Activated T-helper 17 cell treated with anti-CD3 and anti-CD28 coated beads, Interleukin-2, amount 50 U/mL, for 72 hours (primary cell): ENCODE results near the gene NCF4. TPM values are rescaled to one million over a fixed set of nuclear protein-coding genes. Genes with fewer than 3 reads are reported as not detected.

Experiments
- ATAC-seq: fragments of 150-1000 bp; cut with Tn5 transposase; replicated peaks from 2 replicates; pipeline ENCODE4 v1.10.0; 2021; ENCODE audit warnings: mild to moderate bottlenecking, moderate library complexity
- H3K27ac Mint-ChIP-seq: one replicate; pipeline ENCODE4 v1.8.0; 2022; ENCODE audit warnings: mixed read lengths
- H3K27me3 Mint-ChIP-seq: one replicate; pipeline ENCODE4 v1.8.0; 2022; ENCODE audit warnings: mixed read lengths
- H3K36me3 Mint-ChIP-seq: one replicate; pipeline ENCODE4 v1.8.0; 2022; ENCODE audit warnings: low read depth, mild to moderate bottlenecking, mixed read lengths
- H3K4me1 Mint-ChIP-seq: one replicate; pipeline ENCODE4 v1.8.0; 2022; ENCODE audit warnings: mixed read lengths
- H3K4me3 Mint-ChIP-seq: one replicate; pipeline ENCODE4 v1.8.0; 2022; ENCODE audit warnings: mild to moderate bottlenecking, mixed read lengths
- H3K9me3 Mint-ChIP-seq: one replicate; pipeline ENCODE4 v1.8.0; 2022; ENCODE audit warnings: mixed read lengths
- total RNA-seq, 2 donors: library from RNA; stranded (reverse); gene quantifications; one replicate each; pipeline ENCODE4 v1.2.3, GENCODE V29; 2022

Gene NCF4
- total RNA-seq, 2 donors from 2014 or later = 40.6 to 60.1 TPM

DNA sequence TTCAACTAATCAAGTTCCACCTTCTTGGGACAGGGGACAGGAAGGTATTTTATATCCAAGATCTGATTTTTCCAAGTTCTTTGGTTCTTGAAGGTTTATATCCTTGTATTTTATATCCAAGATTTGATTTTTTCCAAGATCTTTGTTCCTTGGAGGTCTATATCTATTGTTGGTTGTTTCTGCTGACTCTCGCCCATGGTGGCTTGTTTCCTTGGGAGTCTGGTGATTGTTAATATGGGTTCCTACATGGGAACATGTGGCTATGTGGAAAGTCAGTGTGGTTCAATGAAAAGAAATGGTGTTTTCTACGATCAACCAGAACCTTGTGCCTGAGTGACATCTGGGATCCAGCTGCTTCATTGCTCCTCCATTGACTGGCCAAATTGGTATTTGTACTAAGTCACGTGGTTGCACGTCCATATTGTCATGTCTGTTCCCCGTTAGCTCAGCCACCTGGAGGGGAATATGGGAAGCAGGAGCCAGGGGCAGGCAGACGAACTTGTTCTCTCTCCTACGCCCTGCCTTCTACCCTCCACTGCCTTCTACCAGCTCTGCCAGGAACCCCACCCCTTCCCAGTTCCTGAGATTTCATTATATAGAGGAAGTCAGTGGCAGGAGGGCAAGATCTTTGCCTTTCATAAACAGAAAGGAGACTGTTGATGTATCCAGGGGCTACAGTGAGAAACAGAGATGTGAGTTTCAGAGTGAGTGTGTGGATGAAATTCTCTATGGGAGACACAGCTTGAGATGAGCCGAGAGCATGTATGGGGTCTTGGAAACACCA is 41.5 kb downstream of the NCF4 start:
- no peak for ATAC-seq
- H3K4me1 Mint-ChIP-seq = peaks cover 22% of the 10 kb centered on the region
- H3K36me3 Mint-ChIP-seq = no peaks in the 10 kb centered on the region
- H3K4me3 Mint-ChIP-seq = peak overlapping the region; percentile 79
- peak overlapping the region; percentile 89 for H3K27ac Mint-ChIP-seq
- no peaks in the 10 kb centered on the region for H3K9me3 Mint-ChIP-seq
- H3K27me3 Mint-ChIP-seq = peaks cover 16% of the 10 kb centered on the region

DNA sequence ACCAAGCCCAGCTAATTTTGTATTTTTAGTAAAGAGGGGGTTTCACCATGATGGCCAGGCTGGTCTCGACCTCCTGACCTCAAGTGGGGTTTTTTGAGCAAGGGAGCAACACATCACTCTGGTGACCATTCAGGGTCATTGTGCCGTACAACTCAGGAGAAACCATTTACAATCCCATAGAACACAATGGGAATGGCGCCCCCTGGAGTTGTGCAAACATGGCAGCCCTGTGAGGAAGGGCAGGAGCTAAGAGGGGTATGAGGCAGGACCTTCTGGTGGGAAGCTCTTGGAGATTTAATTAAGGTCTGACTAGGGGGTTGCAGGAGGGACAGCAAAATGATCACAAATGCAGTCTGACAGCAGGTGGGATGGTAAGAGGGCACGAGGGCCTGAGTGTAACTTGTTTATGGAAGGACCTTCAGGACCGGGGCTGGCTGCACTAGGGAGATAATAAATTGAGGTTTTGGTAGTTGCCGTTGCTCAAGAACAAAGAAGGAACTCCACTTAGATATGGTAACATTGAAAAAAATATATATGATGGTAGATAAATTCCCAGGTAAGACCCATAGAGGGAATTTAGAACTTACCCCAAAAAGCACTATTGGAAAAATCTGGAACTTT is 43.6 kb downstream of the NCF4 start:
- H3K36me3 Mint-ChIP-seq = no peaks in the 10 kb centered on the region
- peaks cover 16% of the 10 kb centered on the region for H3K27me3 Mint-ChIP-seq
- H3K9me3 Mint-ChIP-seq = no peaks in the 10 kb centered on the region
- H3K4me1 Mint-ChIP-seq = peaks cover 17% of the 10 kb centered on the region
- no peak for ATAC-seq
- H3K4me3 Mint-ChIP-seq = no peak overlapping the region
- no peak overlapping the region for H3K27ac Mint-ChIP-seq

DNA sequence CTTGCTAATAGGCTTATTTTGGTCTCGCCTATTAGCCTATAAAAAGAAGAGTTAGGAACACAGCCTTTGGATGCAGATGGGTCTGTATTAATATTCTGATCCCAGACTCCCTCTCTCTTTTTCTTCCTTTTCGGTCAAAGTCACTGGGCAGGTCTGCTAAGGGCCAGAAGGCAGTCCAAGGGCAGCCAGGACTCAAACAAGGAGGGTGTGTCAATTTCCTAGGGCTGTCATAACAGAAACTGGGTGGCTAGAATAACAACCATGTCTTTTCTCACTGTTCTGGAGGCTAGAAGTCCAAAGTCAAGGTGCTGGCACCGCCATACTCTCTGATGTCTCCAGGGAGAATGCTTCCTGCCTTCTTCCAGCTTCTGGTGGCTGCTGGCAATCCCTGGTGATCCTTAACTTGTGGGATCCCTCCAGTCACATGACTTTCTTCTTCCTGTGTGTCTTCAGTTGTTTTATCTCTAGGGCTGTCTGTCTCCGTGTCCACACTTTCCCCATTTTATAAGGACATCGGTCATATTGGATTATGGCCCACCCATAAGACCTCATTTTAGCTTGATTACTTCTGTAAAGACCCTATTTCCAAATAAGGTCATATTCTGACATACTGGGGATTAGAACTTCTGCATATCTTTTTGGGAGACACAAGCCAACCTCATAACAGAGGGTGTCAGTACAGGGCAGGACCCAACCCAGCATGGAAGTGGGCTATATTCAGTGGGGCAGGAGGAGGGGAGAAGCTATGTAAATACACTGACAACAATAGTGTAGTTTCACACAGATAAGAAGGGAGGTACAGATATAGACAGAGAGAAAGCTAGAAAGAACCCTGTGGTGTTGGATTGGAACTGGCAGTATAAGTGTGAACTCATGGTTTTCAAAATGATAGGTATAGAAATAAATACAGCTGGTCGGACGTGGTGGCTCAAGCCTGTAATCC is 46.7 kb downstream of the NCF4 start:
- no peak overlapping the region for H3K27ac Mint-ChIP-seq
- no peak for ATAC-seq
- no peaks in the 10 kb centered on the region for H3K36me3 Mint-ChIP-seq
- H3K9me3 Mint-ChIP-seq = no peaks in the 10 kb centered on the region
- no peak overlapping the region for H3K4me3 Mint-ChIP-seq
- H3K4me1 Mint-ChIP-seq = no peaks in the 10 kb centered on the region
- peaks cover 26% of the 10 kb centered on the region for H3K27me3 Mint-ChIP-seq

DNA sequence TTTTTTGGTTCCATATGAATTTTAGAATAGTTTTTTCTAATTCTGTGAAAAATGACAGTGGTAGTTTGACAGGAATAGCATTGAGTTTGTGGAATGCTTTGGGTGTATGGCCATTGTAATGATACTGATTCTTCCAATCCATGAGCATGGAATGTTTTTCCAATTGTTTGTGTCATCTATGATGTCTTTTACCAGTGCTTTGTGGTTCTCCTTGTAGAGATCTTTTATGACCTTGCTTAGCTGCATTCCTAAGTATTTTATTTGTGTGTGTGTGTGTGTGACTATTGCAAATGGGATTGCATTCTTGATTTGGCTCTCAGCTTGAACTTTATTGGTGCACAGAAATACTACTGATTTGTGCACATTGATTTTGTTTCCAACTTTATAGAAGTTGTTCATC is 49.7 kb downstream of the NCF4 start:
- Mint-ChIP-seq H3K27ac (no peak overlapping the region), H3K4me3 (no peak overlapping the region), H3K27me3 (peaks cover 19% of the 10 kb centered on the region), H3K4me1 (peaks cover 11% of the 10 kb centered on the region), H3K9me3 (no peaks in the 10 kb centered on the region), H3K36me3 (no peaks in the 10 kb centered on the region)
- no peak for ATAC-seq

DNA sequence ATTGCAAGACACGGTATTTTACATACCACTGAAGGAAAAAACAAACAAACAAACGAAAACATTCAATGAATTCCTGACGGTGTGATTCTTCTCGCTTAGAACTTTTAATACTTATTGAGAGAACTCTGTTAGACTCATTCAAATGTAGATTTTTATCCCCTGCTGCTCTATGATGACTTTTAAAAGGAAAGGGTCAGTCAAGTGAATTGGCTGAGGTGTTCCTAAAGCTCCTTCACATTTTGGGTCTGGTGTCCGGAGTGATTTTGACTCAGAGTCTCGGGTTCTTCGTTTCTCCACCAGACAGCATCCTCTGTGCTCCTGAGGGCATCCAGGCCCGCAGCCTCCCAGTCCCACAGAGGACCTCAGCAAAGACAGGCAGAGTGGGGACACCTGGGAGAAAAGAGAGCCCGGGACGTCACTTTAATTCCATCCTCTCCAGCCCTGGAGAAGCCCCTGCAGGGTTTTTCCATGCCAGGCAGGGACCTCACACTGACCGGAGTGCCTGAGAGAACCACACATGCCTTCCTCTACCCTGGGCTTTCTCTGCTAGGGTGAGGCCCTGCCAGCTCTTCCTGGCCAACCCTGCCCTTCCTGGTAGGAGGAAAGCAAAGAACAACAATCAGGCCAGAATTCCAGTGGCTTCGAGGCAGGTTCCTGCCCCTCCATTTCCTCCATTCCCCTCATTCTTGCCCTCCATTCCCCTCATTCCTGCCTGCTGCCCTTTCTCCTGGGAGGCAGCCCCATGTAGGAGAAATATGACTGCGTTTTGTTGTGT is 51.3 kb downstream of the NCF4 start:
- H3K9me3 Mint-ChIP-seq = no peaks in the 10 kb centered on the region
- no peaks in the 10 kb centered on the region for H3K36me3 Mint-ChIP-seq

DNA sequence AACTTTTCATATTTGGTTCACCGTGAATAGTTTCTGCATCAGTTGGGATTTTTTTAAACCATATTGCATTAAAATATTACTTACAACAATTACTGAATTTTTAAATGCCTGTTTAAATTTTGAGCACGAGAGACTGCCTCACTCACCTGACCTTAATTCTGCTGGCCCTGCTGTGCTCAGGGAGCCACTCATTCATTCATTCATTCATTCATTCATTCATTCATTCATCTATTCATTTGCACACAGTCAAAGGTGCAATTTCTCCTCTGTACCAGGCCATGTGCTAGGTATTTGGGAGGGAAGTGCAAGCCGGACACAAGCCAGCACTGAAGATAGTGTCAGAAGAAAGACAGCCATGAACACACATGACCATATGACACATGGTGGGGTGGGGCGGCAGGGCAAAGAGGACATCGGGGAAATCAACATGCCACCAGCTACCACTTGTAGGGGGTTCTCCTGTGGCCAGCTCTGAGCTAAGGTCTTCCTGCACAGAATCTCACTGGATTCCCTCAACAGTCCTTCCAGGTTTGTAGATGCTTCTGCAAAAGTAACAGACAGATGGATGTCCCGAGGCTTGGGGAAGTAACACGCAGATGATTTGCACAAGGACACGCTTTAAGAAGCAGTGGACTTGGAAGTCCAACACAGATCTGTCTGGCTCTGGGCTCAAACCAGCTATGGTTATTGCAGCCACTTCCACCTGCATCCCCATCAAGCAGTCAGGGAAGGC is 52.1 kb downstream of the NCF4 start:
- Mint-ChIP-seq H3K36me3 (no peaks in the 10 kb centered on the region), H3K4me3 (peak overlapping the region; percentile 14), H3K27ac (peak overlapping the region; percentile 74), H3K4me1 (peaks cover 11% of the 10 kb centered on the region), H3K27me3 (peaks cover 15% of the 10 kb centered on the region), H3K9me3 (no peaks in the 10 kb centered on the region)
- ATAC-seq = no peak

More for the DNA sequence above, 51.3 kb downstream of the NCF4 start:
- Mint-ChIP-seq H3K27ac (no peak overlapping the region), H3K4me1 (peaks cover 11% of the 10 kb centered on the region), H3K27me3 (peaks cover 19% of the 10 kb centered on the region), H3K4me3 (no peak overlapping the region)
- ATAC-seq = no peak

DNA sequence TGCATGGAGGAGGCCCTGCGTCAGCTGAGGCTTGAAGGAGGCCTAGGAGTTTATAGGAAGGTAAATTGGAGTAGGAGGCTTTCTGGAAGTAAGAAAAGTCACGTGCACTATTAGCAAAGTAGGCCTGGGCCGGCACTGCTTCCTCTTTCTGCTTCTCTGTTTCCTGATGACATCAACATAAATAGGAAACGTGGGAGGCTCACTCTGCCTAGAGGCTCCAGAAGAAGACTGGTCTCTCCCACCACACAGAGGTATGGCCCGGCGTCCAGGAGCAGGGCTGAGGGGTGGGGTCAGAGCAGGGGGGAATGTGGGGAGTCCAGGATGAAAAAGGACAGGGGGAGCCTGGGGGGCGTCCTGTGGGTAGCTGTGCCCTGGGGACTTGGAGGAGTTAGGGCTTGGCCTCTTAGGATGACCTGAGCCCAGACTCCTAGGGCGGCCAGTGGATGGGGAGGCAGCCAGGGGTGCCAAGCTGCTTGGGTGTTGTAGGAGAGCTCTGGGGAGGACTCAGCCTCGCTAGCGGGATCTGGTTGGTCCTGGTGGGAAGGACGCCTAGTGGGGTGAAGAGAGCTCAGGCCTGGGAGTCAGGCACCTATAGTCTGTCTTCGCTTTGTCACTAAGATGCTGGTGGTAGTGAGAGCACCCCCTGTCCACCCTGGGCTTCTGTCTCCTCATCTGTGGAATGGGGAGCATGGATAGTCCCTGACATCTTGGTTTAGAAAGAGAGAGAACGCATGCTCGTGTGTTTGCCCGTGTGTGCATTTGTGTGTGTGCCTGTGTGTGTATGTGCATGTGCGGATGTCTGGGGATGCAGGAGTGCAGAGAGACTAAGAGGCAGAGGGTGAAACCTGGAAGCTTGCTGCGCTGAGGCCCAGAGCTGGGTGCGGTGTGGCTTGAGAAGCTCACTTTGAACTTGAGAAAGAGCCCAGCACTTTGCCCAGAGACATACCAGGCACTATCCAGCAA is 52.9 kb downstream of the NCF4 start, which contains the start of gene CSF2RB:
TSS of gene CSF2RB (plus strand) at position 202 of the 963 bp plus-strand sequence. CDS start 8,580 bp downstream, outside the sequence.
- Mint-ChIP-seq H3K9me3 (no peaks in the 10 kb centered on the region), H3K27ac (peak within 1 kb of the TSS; percentile 74), H3K4me1 (peaks cover 11% of the 10 kb centered on the region), H3K36me3 (no peaks in the 10 kb centered on the region), H3K4me3 (peak within 1 kb of the TSS; percentile 14), H3K27me3 (peaks cover 14% of the 10 kb centered on the region)
- ATAC-seq = no peak

DNA sequence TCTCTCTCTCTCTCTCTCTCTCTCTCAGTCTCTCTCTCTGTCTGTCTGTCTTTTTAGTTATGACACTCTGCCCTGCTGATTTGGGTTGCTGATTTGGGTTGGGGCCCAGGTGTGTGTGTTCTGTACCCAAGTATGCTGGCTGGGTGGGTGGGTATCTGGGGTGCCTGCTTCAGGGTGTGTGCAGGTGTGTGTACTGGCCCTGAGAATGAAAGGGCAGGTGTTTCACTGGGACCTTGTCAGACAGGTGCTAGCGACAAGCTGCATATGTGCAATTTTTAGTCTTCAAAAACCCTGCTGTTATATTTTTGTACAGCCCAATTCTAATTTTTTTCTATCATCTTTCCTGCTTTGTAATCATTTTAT is 53.6 kb downstream of the NCF4 start:
- peak overlapping the region; percentile 14 for H3K4me3 Mint-ChIP-seq
- H3K27ac Mint-ChIP-seq = peak overlapping the region; percentile 74
- peaks cover 14% of the 10 kb centered on the region for H3K27me3 Mint-ChIP-seq
- H3K9me3 Mint-ChIP-seq = no peaks in the 10 kb centered on the region
- no peak for ATAC-seq
- H3K36me3 Mint-ChIP-seq = no peaks in the 10 kb centered on the region
- peaks cover 11% of the 10 kb centered on the region for H3K4me1 Mint-ChIP-seq

DNA sequence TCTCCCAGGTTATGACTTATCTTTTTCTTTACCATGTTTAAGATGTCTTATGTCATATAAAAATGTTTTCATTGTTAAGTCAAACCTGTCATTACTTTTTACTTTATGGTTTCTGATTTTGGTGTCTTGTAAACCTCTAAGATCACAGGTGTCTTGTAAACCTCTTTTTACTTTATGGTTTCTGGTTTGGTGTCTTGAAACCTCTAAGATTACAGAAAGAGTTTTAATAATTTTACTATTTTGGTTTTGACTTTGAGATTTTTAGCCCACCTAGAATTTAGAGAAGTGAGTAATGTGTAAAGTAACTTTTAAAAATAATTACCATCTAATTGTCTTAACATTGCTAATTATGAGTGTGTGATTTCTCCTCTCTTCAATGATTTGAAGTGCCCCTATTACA is 55.2 kb downstream of the NCF4 start:
- no peak overlapping the region for H3K4me3 Mint-ChIP-seq

DNA sequence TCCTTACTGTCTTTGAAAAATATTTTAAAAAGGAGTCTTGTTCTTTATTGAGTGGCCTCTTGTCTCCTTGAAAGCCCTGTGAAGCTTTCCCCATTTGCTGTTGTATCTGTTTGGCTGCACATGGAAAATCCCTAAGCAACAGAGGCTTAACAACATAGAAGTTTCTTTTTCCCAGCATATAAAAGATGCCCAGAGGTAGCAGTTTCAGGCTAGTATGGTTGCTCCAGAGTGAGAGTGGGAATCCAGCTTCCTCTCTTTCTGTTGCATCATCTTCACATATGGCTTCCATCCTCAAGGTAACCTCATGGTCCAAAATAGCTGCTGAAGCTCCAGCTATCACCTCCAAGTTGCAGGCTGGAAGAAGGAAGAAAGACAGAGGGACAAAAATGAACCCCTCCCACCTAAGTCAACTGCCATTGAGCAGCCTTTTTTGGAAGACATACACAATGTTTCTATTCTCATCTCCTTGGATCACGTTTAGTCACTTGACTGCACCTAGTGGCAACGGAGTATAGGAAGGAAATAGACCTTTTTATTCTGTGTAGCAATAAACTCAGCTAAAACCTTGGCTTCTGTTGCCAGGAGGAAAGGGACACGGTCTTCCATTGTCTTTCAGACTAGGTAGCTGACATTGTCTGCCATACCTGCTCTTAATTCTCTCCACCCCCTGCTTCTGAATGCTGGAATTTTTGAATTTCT is 57.9 kb downstream of the NCF4 start:
- Mint-ChIP-seq H3K4me3 (no peak overlapping the region), H3K27ac (no peak overlapping the region), H3K36me3 (no peaks in the 10 kb centered on the region), H3K27me3 (peaks cover 6% of the 10 kb centered on the region), H3K4me1 (peaks cover 10% of the 10 kb centered on the region), H3K9me3 (no peaks in the 10 kb centered on the region)
- no peak for ATAC-seq

More for the DNA sequence above, 55.2 kb downstream of the NCF4 start:
- no peaks in the 10 kb centered on the region for H3K36me3 Mint-ChIP-seq
- H3K4me1 Mint-ChIP-seq = peaks cover 12% of the 10 kb centered on the region
- no peak for ATAC-seq
- no peak overlapping the region for H3K27ac Mint-ChIP-seq
- no peaks in the 10 kb centered on the region for H3K9me3 Mint-ChIP-seq
- peaks cover 10% of the 10 kb centered on the region for H3K27me3 Mint-ChIP-seq

DNA sequence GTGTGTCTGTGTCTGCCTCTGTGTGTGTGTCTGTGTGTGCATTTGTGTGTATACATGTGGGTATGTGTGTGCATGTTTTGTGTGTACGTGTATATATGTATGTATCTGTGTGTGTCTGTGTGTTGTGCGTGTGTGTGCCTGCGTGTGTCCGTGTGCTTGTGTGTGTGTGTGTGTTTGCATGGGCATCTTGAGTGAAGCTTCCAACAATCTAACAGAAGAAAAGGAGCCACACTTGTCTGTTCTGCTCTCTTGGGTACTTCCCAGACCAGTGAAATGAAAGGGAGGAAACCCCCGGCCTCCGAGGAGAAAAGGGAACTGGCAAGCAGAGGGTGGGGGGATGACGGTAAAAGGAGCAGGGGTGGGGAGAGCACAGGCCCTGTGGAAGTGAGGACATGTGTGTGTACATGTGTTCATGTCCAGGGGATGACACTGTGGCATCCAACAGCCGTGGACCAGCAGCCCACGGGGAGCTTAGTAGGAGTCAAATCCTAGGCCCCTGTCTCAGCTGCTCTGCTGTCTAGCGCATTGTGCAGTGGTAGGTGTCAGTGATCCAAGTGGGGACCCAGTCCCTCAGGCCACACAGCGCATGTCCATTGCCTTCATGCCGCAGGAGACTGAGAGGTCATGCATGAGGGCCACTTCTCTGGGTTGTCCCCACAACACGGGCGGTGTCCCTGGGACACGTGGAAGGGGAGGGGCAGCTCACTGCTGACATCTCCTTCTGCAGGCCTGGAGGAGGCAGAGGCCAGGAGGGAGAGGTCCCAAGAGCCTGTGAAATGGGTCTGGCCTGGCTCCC is 60.7 kb downstream of the NCF4 start:
- Mint-ChIP-seq H3K4me1 (peaks cover 5% of the 10 kb centered on the region), H3K27me3 (peaks cover 11% of the 10 kb centered on the region), H3K36me3 (no peaks in the 10 kb centered on the region), H3K4me3 (no peak overlapping the region), H3K9me3 (no peaks in the 10 kb centered on the region), H3K27ac (no peak overlapping the region)
- peak; percentile 55 for ATAC-seq
